ENCODE data around the gene GLP2R.

GLP2R gene

GRCh38 chr17:9898812-9899211, 73.1 kb downstream of the GLP2R start:
- no peak for DNase-seq

GRCh38 chr17:9899280-9900043, 73.7 kb downstream of the GLP2R start:
- no peak for DNase-seq

- DNase-seq, result no peak
Measured at GRCh38 chr17:9900044-9900594, 74.4 kb downstream of the GLP2R start.

GRCh38 chr17:9900784-9901183, 75.1 kb downstream of the GLP2R start:
- DNase-seq, result no peak

- DNase-seq, result no peak
Measured at GRCh38 chr17:9902120-9902519, 76.4 kb downstream of the GLP2R start.

GRCh38 chr17:9904277-9905077, 78.8 kb downstream of the GLP2R start:
- DNase-seq, result no peak

- DNase-seq, result no peak
Measured at GRCh38 chr17:9905078-9905415, 79.3 kb downstream of the GLP2R start, which contains the start of gene RCVRN. Gene RCVRN, minus strand, starts transcription at chr17:9905271. Its CDS starts 91 bp downstream, at chr17:9905180.

- peak in 13 of 56 donors; percentile 5 to 63 (median 13) for DNase-seq
Measured at GRCh38 chr17:9905902-9906301, 80.2 kb downstream of the GLP2R start.

- DNase-seq, result no peak
Measured at GRCh38 chr17:9906616-9907015, 80.9 kb downstream of the GLP2R start.

GRCh38 chr17:9907131-9907530, 81.4 kb downstream of the GLP2R start:
- no peak for DNase-seq

- DNase-seq, result no peak
Measured at GRCh38 chr17:9907883-9908648, 82.3 kb downstream of the GLP2R start.

- no peak for DNase-seq
Measured at GRCh38 chr17:9908649-9909042, 82.9 kb downstream of the GLP2R start.

- no peak for DNase-seq
Measured at GRCh38 chr17:9911089-9911488, 85.4 kb downstream of the GLP2R start.

GRCh38 chr17:9912121-9913099, 86.7 kb downstream of the GLP2R start:
- peak in 2 of 56 donors; percentile 20 to 23 for DNase-seq

- no peak for DNase-seq
Measured at GRCh38 chr17:9913476-9913875, 87.8 kb downstream of the GLP2R start.

- DNase-seq, result no peak
Measured at GRCh38 chr17:9916108-9916507, 90.4 kb downstream of the GLP2R start.

- no peak for DNase-seq
Measured at GRCh38 chr17:9917131-9917530, 91.4 kb downstream of the GLP2R start.

- DNase-seq, result no peak
Measured at GRCh38 chr17:9917801-9918200, 92.1 kb downstream of the GLP2R start.

GRCh38 chr17:9918352-9918751, 92.6 kb downstream of the GLP2R start:
- no peak for DNase-seq

GRCh38 chr17:9918804-9919352, 93.2 kb downstream of the GLP2R start:
- DNase-seq, result no peak

Measured in nucleus accumbens (tissue), 56 donors.